Activated naive CD8-positive, alpha-beta T cell treated with anti-CD3 and anti-CD28 coated beads, Interleukin-2, amount 50 U/mL, for 16 hours (primary cell): ENCODE data around the gene MRGPRG.
"Not testable (repeated sequence)": the region's sequence is repeated elsewhere in the genome, so short reads cannot be mapped to it uniquely, and the experiment has no call there.

Experiments
- DNase-seq: peaks from one replicate; pipeline ENCODE4 v3.0.0-alpha.2; 2020; ENCODE audit warnings: low read depth, low spot score

MRGPRG gene

DNA sequence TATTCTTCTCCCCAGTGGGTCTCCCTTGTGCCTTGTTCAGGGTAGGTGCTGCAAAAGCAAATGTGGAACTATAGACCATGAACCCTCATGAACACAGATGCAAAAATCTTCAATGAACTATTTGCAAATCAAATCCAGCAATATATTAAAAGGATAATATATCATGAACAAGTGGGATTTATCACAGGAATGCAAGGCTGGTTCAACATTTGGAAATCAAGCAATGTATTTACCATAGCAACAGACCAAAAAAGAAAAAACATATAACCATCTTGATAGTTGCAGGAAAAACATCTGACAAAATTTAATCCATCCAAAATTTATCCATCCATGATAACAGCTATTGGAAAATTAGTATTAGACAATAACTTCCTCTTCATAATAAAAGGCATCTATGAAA, 42.1 kb downstream of the MRGPRG start:
- DNase-seq: no peak

DNA sequence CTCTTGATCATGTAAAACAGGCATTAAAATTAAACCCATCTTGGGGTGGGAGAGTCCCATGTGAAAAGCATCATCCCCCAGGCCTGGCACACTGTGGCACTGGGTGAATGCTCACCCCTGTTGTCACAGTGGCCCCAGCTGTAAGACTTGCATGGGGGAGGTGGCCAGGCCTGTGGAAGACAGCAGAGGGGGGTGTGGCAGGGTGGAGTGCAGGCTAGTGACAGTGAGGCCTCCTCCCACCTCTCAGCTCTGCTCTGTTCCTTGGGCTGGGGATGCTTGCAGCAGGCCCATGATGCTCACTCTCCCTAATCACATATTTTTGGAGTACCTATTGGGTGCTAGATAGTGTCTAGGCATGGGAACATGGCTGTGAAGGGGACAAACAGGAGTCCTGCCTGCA, 43.4 kb downstream of the MRGPRG start:
- DNase-seq: no peak

DNA sequence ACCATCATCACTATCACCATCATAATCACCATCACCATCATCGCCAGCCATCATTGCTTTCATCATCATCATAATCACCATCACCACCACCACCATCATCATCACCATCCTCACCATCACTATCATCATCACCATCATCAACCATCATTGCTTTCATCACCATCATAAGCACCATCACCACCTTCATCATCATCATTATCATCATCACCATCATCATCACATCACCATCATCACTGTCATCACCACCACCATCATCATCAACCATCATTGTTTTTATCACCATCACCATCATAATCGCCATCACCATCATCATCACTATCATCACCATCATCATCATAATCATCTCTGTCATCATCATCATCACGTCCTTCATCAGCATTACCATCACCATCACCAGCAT, 44.2 kb downstream of the MRGPRG start:
- no peak for DNase-seq

DNA sequence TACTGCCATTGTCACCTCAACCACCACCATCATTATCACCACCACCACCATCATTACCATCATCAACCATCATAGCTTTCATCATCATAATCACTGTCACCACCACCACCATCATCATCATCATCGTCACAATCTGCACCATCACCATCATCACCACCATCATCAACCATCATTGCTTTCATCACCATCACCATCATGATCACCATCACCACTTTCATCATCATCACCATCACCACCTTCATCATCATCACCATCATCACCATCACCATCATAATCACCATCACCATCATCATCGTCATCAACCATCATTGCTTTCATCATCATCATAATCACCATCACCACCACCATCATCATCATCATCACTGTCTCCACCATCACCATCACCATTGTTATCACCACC, 44.8 kb downstream of the MRGPRG start:
- no peak for DNase-seq

DNA sequence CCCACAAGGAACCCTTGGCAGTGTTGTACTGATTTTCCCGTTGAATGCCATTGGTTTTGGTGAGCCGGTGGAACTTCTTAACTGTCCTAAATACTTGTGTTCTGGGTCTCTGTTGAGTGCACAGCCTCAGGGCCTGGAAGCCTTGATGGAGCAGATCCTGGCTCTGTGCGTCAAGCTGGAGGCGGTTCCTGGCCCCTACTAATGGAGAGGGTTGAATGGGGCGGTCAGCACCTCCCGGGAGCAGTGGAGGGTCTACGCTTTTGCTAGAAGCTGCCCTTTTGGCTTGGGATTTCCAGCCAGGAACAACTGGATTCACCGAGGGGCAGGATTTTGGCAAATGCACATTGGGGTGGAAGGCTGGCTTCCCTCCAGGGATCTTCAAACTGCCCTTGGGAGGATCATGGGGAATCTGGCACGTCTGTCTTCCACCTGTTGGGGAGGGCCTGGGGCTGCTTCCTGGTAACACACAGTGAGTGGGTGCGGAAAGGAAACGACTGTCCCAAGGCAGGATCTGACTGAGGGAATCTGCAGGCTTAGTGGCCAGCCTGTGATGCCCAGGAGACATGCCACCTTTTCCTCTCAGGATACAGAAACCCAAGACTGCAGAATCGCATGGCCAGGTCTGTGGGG, 46.6 kb downstream of the MRGPRG start:
- DNase-seq: no peak

DNA sequence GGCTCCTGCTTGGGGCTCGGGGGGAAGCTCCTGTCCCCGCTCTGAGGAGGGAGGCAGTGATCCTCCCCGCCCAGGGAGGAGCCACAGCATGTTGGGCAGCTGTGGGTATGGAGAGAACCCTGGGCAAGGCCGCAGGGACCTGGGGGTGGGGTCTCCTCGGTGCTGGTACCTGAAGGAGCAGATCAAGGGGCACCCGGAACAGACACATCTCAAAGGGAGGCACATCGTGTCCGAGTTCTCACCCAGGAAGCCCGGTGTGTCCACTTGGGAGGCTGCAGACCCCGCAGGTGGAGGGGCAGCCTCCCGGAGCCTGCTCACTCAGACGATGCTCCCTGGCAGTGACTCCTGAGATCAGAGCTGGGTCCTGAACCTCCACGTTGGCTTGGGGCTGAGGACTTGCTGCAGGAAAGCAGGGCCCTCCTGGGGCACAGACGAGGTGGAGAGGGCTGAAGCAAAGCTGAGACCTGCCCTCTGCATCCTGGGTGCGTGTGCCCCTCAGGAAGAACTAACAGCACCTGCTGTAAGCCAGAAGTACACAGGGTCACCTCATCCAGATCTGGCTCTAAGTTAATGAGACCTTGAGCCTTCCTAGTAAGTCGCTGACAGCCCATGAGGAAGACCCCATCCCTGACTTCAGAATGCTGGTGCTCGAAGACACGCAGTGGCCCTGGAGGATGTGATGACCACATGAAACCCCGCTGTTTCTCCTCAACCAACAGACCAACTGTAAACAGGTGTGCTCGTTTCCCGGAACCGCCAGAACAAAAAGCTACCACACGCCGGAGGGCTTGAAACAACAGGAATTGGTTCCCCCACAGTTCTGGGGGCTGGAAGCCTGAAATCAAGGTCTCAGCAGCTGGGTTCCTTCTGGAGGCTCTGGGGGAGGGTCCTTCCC, 47.6 kb downstream of the MRGPRG start:
- no peak for DNase-seq

DNA sequence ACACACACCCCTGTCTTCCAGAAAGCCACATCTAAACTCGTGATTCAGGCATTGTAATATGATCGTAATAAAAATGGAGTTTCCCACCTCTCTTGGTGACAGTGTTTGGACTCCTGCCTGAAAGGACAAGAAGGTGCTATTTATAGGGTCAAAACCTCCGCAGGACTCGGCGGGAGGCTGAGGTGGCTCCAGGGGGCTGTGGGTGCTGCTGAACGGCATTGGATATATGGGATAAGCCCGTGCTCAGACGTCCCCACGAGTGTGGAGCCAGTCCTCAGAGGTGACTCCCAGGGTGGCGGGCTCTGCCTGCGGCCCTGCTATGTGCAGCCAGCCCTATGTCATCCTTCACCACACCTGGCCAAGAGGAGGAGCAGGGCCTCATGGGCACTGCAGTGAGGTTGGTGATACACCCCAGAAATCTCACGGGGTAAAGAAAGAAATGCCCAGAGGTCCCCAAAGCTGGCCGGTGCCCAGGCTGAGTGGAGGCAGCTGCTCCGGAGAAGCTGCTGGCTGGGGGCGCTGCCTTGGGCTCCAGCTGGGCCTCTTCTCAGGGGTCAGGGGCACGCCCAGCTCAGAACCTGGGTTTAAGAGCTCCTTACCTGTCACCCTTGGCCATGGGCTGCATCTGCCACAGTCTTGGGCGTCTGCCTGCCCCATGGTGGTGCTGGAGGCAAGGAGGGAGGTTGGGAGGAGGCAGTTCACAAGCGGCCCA, 48.4 kb downstream of the MRGPRG start:
- no peak for DNase-seq

DNA sequence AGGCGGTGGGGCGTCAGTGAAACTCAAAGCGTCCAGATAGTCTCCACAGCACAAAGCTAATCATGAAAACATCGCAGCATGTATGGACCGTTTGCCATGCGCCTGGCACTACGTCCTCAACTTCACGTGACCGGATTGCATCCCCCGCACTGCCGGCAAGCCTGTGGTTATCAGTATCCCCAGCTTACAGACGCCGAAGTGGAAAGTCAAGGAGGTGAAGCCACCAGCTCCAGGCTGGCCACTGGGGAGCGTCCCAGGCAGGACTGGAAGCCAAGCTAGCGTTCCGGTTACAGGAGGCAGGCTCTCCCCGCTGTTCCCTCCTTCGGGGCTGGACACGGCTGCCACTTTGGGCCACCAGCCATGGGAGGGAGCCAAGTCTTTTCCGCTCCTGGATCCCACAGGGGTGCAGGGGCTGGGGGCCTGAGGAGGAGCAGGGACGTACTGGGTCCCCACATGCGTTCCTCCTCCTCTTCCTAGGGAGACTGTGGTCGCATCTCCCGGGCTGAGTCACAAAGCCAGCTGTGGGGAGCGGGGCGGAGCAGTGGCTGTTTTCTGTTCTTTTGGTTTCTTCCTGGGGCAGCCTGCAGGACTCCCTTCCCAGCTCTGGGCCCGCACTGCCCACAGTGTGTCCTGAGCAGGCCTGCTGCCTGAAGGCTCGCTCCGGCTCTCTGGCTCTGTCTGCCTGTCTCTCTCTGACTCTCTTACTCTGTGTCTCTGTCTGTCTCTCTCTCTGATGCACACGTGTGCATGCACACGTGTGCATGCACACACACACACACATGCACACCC, 49.2 kb downstream of the MRGPRG start:
- no peak for DNase-seq

DNA sequence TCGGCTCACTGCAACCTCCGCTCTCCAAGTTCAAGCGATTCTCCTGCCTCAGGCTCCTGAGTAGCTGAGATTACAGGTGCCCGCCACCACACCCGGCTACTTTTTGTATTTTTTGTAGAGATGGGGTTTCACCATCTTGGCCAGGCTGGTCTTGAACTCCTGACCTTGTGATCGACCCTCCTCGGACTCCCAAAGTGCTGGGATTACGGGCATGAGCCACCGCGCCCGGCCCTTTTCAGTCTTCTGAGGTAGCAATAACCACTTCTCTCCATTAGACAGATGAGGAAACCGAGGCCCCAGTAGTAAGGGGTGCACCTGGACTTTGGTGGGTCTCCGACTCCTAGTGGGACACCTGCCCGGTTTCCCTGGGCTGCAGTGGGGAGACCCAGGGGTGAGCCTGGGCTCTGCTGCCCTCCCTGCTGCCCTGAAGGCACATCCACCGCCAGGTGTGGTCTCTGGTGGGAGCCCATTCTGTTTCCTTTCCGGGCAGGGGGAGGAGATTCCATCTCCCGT, 49.8 kb downstream of the MRGPRG start:
- not testable (repeated sequence) for DNase-seq
